Measurements from ENCODE around the gene PSMA6. TPM values are rescaled to one million over a fixed set of nuclear protein-coding genes. Genes with fewer than 3 reads are reported as not detected.

PSMA6 gene
- total and polyA plus RNA-seq, 2 of the 8 experiments (the other 6 are each of a cell fraction or from before 2014, with no cell fraction given), result 180 to 238 TPM

- TF ChIP-seq CHD7 (IDR thresholded peaks at IDR 0.05; ENCODE audit: insufficient replicate concordance, low read length), result no peak
Measured at GRCh38 chr14:35245051-35245450, 47.1 kb upstream of the PSMA6 start (continued).
